ENCODE data around the gene MYH14.

Gene MYH14

GRCh38 chr19:50309396-50310125, 106.1 kb downstream of the MYH14 start:
- no peaks in the 10 kb centered on the region for H3K9me3 ChIP-seq (ENCODE audit: control insufficient read depth, low read length)
- no peaks in the 10 kb centered on the region for H3K4me1 ChIP-seq (ENCODE audit: control insufficient read depth, insufficient read depth, low read length, poor library complexity, severe bottlenecking)
- WGBS, 2 experiments (ENCODE audit: insufficient coverage in 2 of 2) = 59 to 60% methylated on average over 13 to 16 of the region's 16 CpGs
- no peaks in the 10 kb centered on the region for H3K36me3 ChIP-seq (ENCODE audit: control insufficient read depth, insufficient read depth, low read length)
- H3K27ac ChIP-seq (ENCODE audit: low read depth, low read length, severe bottlenecking) = no peak overlapping the region
- no peak overlapping the region for H3K4me3 ChIP-seq (ENCODE audit: extremely low read depth, insufficient read depth, low read length, poor library complexity, severe bottlenecking)

- WGBS, 2 experiments (ENCODE audit: insufficient coverage in 2 of 2) = 74 to 75% methylated on average over 9 to 10 of the region's 10 CpGs
- no peak overlapping the region for H3K27ac ChIP-seq (ENCODE audit: low read depth, low read length, severe bottlenecking)
- H3K9me3 ChIP-seq (ENCODE audit: control insufficient read depth, low read length) = no peaks in the 10 kb centered on the region
- H3K4me1 ChIP-seq (ENCODE audit: control insufficient read depth, insufficient read depth, low read length, poor library complexity, severe bottlenecking) = no peaks in the 10 kb centered on the region
- no peak overlapping the region for H3K4me3 ChIP-seq (ENCODE audit: extremely low read depth, insufficient read depth, low read length, poor library complexity, severe bottlenecking)
- H3K36me3 ChIP-seq (ENCODE audit: control insufficient read depth, insufficient read depth, low read length) = no peaks in the 10 kb centered on the region
Measured at GRCh38 chr19:50310759-50311465, 107.5 kb downstream of the MYH14 start.

- Histone ChIP-seq H3K36me3 (ENCODE audit: control insufficient read depth, insufficient read depth, low read length) (no peaks in the 10 kb centered on the region), H3K4me1 (ENCODE audit: control insufficient read depth, insufficient read depth, low read length, poor library complexity, severe bottlenecking) (no peaks in the 10 kb centered on the region), H3K4me3 (ENCODE audit: extremely low read depth, insufficient read depth, low read length, poor library complexity, severe bottlenecking) (peak overlapping the region; percentile 38), H3K9me3 (ENCODE audit: control insufficient read depth, low read length) (no peaks in the 10 kb centered on the region), H3K27ac (ENCODE audit: low read depth, low read length, severe bottlenecking) (no peak overlapping the region)
- 33 to 42% methylated on average over 5 to 16 of the region's 42 CpGs for WGBS, 2 experiments (ENCODE audit: insufficient coverage in 2 of 2)
Measured at GRCh38 chr19:50311723-50312635, 108.6 kb downstream of the MYH14 start.

- Histone ChIP-seq H3K9me3 (ENCODE audit: control insufficient read depth, low read length) (no peaks in the 10 kb centered on the region), H3K36me3 (ENCODE audit: control insufficient read depth, insufficient read depth, low read length) (no peaks in the 10 kb centered on the region), H3K27ac (ENCODE audit: low read depth, low read length, severe bottlenecking) (no peak overlapping the region), H3K4me3 (ENCODE audit: extremely low read depth, insufficient read depth, low read length, poor library complexity, severe bottlenecking) (peak overlapping the region; percentile 38), H3K4me1 (ENCODE audit: control insufficient read depth, insufficient read depth, low read length, poor library complexity, severe bottlenecking) (no peaks in the 10 kb centered on the region)
- 34 to 36% methylated on average over 22 of the region's 27 CpGs for WGBS, 2 experiments (ENCODE audit: insufficient coverage in 2 of 2)
Measured at GRCh38 chr19:50312967-50313811, 109.8 kb downstream of the MYH14 start.

- Histone ChIP-seq H3K9me3 (ENCODE audit: control insufficient read depth, low read length) (no peaks in the 10 kb centered on the region), H3K27ac (ENCODE audit: low read depth, low read length, severe bottlenecking) (no peak overlapping the region), H3K4me1 (ENCODE audit: control insufficient read depth, insufficient read depth, low read length, poor library complexity, severe bottlenecking) (no peaks in the 10 kb centered on the region), H3K36me3 (ENCODE audit: control insufficient read depth, insufficient read depth, low read length) (no peaks in the 10 kb centered on the region), H3K4me3 (ENCODE audit: extremely low read depth, insufficient read depth, low read length, poor library complexity, severe bottlenecking) (no peak overlapping the region)
- 18 to 27% methylated on average over 6 to 7 of the region's 20 CpGs for WGBS, 2 experiments (ENCODE audit: insufficient coverage in 2 of 2)
Measured at GRCh38 chr19:50313812-50314536, 110.6 kb downstream of the MYH14 start.

GRCh38 chr19:50314724-50315708, 111.6 kb downstream of the MYH14 start:
- Histone ChIP-seq H3K36me3 (ENCODE audit: control insufficient read depth, insufficient read depth, low read length) (no peaks in the 10 kb centered on the region), H3K27ac (ENCODE audit: low read depth, low read length, severe bottlenecking) (no peak overlapping the region), H3K4me3 (ENCODE audit: extremely low read depth, insufficient read depth, low read length, poor library complexity, severe bottlenecking) (peak overlapping the region; percentile 3), H3K9me3 (ENCODE audit: control insufficient read depth, low read length) (no peaks in the 10 kb centered on the region), H3K4me1 (ENCODE audit: control insufficient read depth, insufficient read depth, low read length, poor library complexity, severe bottlenecking) (no peaks in the 10 kb centered on the region)
- WGBS, 2 experiments (ENCODE audit: insufficient coverage in 2 of 2) = 16 to 21% methylated on average over 9 to 14 of the region's 40 CpGs

GRCh38 chr19:50315773-50316448, 112.5 kb downstream of the MYH14 start:
- H3K4me3 ChIP-seq (ENCODE audit: extremely low read depth, insufficient read depth, low read length, poor library complexity, severe bottlenecking) = peak overlapping the region; percentile 31
- no peak overlapping the region for H3K27ac ChIP-seq (ENCODE audit: low read depth, low read length, severe bottlenecking)
- H3K4me1 ChIP-seq (ENCODE audit: control insufficient read depth, insufficient read depth, low read length, poor library complexity, severe bottlenecking) = no peaks in the 10 kb centered on the region
- H3K9me3 ChIP-seq (ENCODE audit: control insufficient read depth, low read length) = no peaks in the 10 kb centered on the region
- H3K36me3 ChIP-seq (ENCODE audit: control insufficient read depth, insufficient read depth, low read length) = no peaks in the 10 kb centered on the region
- WGBS, 2 experiments (ENCODE audit: insufficient coverage in 2 of 2) = 17 to 34% methylated on average over 4 to 6 of the region's 18 CpGs

- Histone ChIP-seq H3K27ac (ENCODE audit: low read depth, low read length, severe bottlenecking) (no peak overlapping the region), H3K4me3 (ENCODE audit: extremely low read depth, insufficient read depth, low read length, poor library complexity, severe bottlenecking) (no peak overlapping the region), H3K36me3 (ENCODE audit: control insufficient read depth, insufficient read depth, low read length) (no peaks in the 10 kb centered on the region), H3K9me3 (ENCODE audit: control insufficient read depth, low read length) (no peaks in the 10 kb centered on the region), H3K4me1 (ENCODE audit: control insufficient read depth, insufficient read depth, low read length, poor library complexity, severe bottlenecking) (no peaks in the 10 kb centered on the region)
- WGBS, 2 experiments (ENCODE audit: insufficient coverage in 2 of 2) = 69 to 71% methylated on average over 2 to 4 of the region's 4 CpGs
Measured at GRCh38 chr19:50317115-50317514, 113.7 kb downstream of the MYH14 start.
